B cell (primary cell): ENCODE measurements around the gene TUBA8. TPM values are rescaled to one million over a fixed set of nuclear protein-coding genes. Genes with fewer than 3 reads are reported as not detected.

Source experiments
- ATAC-seq: fragments of 200-7000 bp; cut with Tn5 transposase; one replicate; pipeline ENCODE4 v1.10.0; 2021; ENCODE audit warnings: low read depth, mild to moderate bottlenecking, moderate number of reproducible peaks, moderate library complexity
- CTCF ChIA-PET: fragments of 350-600 bp; sonication (Branson Sonifier 250); formaldehyde crosslinking; loops from one replicate; lab custom pipeline; 2021; ENCODE audit warnings: antibody characterized with exemption, inconsistent platforms; lab: Charles Lee
- POLR2A ChIA-PET: fragments of 350-600 bp; sonication (Branson Sonifier 250); formaldehyde crosslinking; loops from one replicate; lab custom pipeline; 2021; ENCODE audit warnings: antibody characterized with exemption; lab: Charles Lee
- DNase-seq: peaks from one replicate; pipeline ENCODE4 v3.0.0; 2013
- H2AFZ ChIP-seq: 2 replicates; pipeline ENCODE4 v1.6.1; 2012; ENCODE audit warnings: mild to moderate bottlenecking, low read depth, low read length; ENCODE audit not compliant: insufficient read depth, poor library complexity, severe bottlenecking
- H3K27ac ChIP-seq, 2 donors: 1 replicate in 1 of 2; 2 replicates in 1 of 2; pipeline ENCODE4 v1.5.1; 2012 to 2013; ENCODE audit warnings: low read length in 2 of 2, mild to moderate bottlenecking in 2 of 2, moderate library complexity in 1 of 2
- H3K27me3 ChIP-seq, 4 experiments: fragments of 200-600 bp in 1 of 4; sonication (generic) in 1 of 4; replicated peaks in 1 of 4; 1 replicate in 2 of 4; 2 replicates in 2 of 4; pipeline versions ENCODE4 v1.6.1 to v1.7.0; 2013 to 2016; ENCODE audit warnings: low read length in 3 of 4, mild to moderate bottlenecking in 2 of 4, mixed read lengths in 1 of 4, moderate library complexity in 1 of 4; ENCODE audit not compliant: insufficient read depth in 4 of 4, control insufficient read depth in 3 of 4; ENCODE audit errors: control extremely low read depth in 1 of 4
- H3K36me3 ChIP-seq, 2 experiments: replicated peaks in 1 of 2; 1 replicate in 1 of 2; 2 replicates in 1 of 2; pipeline versions ENCODE4 v1.6.1 to v1.7.1; 2013; ENCODE audit warnings: low read length in 1 of 2; ENCODE audit not compliant: insufficient read depth in 2 of 2, control insufficient read depth in 1 of 2; ENCODE audit errors: control extremely low read depth in 1 of 2, extremely low read depth in 1 of 2
- H3K4me1 ChIP-seq, 2 donors: fragments of 200-600 bp in 1 of 2; sonication (generic) in 1 of 2; 1 replicate in 1 of 2; 2 replicates in 1 of 2; pipeline versions ENCODE4 v1.5.1 to v1.6.1; 2013 to 2017; ENCODE audit warnings: low read length in 2 of 2; ENCODE audit not compliant: control insufficient read depth in 2 of 2, insufficient read depth in 2 of 2
- H3K4me2 ChIP-seq: replicated peaks from 2 replicates; pipeline ENCODE3; 2012; ENCODE audit warnings: mild to moderate bottlenecking, low read depth, low read length; ENCODE audit not compliant: poor library complexity, severe bottlenecking
- H3K4me3 ChIP-seq, 5 experiments: fragments of 200-600 bp in 1 of 5; sonication (generic) in 1 of 5; 1 replicate in 3 of 5; 2 replicates in 2 of 5; pipeline versions ENCODE4 v1.5.1 to v1.7.0; 2011 to 2016; ENCODE audit warnings: low read length in 4 of 5, mild to moderate bottlenecking in 4 of 5, low read depth in 2 of 5, control low read depth in 1 of 5, moderate library complexity in 1 of 5; ENCODE audit not compliant: insufficient read depth in 1 of 5; ENCODE audit errors: control extremely low read depth in 1 of 5, extremely low read depth in 1 of 5
- H3K79me2 ChIP-seq: fragments of 200-600 bp; sonication (generic); one replicate; pipeline ENCODE4 v1.6.0; 2016; ENCODE audit warnings: low read length; ENCODE audit not compliant: control insufficient read depth, insufficient read depth
- H3K9ac ChIP-seq: fragments of 200-600 bp; sonication (generic); 2 replicates; pipeline ENCODE4 v1.6.1; 2017; ENCODE audit warnings: mild to moderate bottlenecking, low read length, moderate library complexity
- H3K9me3 ChIP-seq, 3 donors: one replicate each; pipeline versions ENCODE4 v1.6.1 to v1.7.1; 2013; ENCODE audit warnings: low read length in 2 of 3; ENCODE audit not compliant: control insufficient read depth in 2 of 3, insufficient read depth in 1 of 3; ENCODE audit errors: control extremely low read depth in 1 of 3
- H4K20me1 ChIP-seq: 2 replicates; pipeline ENCODE4 v1.6.0; 2012; ENCODE audit warnings: mild to moderate bottlenecking, low read length; ENCODE audit not compliant: insufficient read depth, control insufficient read depth, poor library complexity, severe bottlenecking
- H3K27ac Mint-ChIP-seq: one replicate; pipeline ENCODE4 v1.8.0; 2021; ENCODE audit warnings: mixed read lengths
- H3K27me3 Mint-ChIP-seq: one replicate; pipeline ENCODE4 v1.8.0; 2021; ENCODE audit warnings: mixed read lengths
- H3K4me1 Mint-ChIP-seq: one replicate; pipeline ENCODE4 v1.8.0; 2021; ENCODE audit warnings: mixed read lengths
- H3K4me3 Mint-ChIP-seq: one replicate; pipeline ENCODE4 v1.8.0; 2021; ENCODE audit warnings: mixed read lengths
- H3K9me3 Mint-ChIP-seq: one replicate; pipeline ENCODE4 v1.8.0; 2022; ENCODE audit warnings: mixed read lengths; ENCODE audit not compliant: insufficient read depth
- EZH2 ChIP-seq: IDR thresholded peaks from 2 replicates; pipeline ENCODE4 v1.6.1; 2012; ENCODE audit warnings: borderline replicate concordance, low read depth, mild to moderate bottlenecking, moderate library complexity, low read length; ENCODE audit not compliant: insufficient read depth, poor library complexity, severe bottlenecking
- WGBS: methylation state at CpG from one replicate; pipeline ENCODE4 v1.1.5; 2013; ENCODE audit warnings: missing lambda C conversion rate; ENCODE audit not compliant: insufficient coverage; 5-methylcytosine and 5-hydroxymethylcytosine counted together
- intact Hi-C: fragments of 100-400 bp; cut with micrococcal nuclease; formaldehyde crosslinking; loops from one replicate; pipeline ENCODE4 v1.10.0; 2022
- polyA plus RNA-seq: library from polyadenylated mRNA; depleted of rRNA; stranded (reverse); fragments of >200 nt; gene quantifications from 2 replicates; pipeline ENCODE4 v1.2.3, GENCODE V29; 2012
- total RNA-seq, 2 donors: library from RNA; stranded (reverse); fragments of 120-200 nt in 1 of 2; gene quantifications; 1 replicate in 1 of 2; 2 replicates in 1 of 2; pipeline versions ENCODE4 v1.2.3 to v1.2.4, GENCODE V29; 2013 to 2022
- TF ChIP-seq, protein P1 (sequence below): fragments of 200-600 bp; IDR thresholded peaks from one replicate; pipeline ENCODE4 v1.8.0; 2022; ENCODE audit warnings: antibody characterized with exemption, mild to moderate bottlenecking

Gene TUBA8
- total and polyA plus RNA-seq, 2 donors (not counting 1 experiment from before 2014, with no cell fraction given): 1.8 to 3.4 TPM

DNA sequence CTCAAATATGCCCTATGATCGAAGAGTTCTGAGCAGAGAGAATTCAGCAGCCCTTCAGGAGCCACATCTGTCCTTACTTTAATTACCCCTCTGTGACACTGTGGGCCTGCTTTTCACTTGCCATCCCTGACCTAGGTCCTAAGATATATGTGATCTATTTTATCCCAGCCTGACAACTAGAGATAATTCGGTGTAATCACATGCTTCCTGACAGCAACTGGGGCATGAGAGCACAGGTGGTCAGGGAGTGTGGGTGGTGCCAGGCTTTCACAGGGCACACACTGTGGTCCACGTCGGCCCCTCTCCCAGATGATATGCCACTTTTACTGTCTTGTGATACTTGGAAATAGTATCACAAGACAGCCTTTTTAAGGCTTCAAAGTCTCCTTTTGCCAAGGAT is 3.9 kb downstream of the TUBA8 start:
- Mint-ChIP-seq H3K27me3 (peaks cover 26% of the 10 kb centered on the region), H3K9me3 (no peaks in the 10 kb centered on the region), H3K27ac (no peak overlapping the region), H3K4me1 (peaks cover 26% of the 10 kb centered on the region), H3K4me3 (no peak overlapping the region)
- Histone ChIP-seq H4K20me1 (no peaks in the 10 kb centered on the region), H3K4me2 (peak overlapping the region; percentile 17), H3K27ac (no peak overlapping the region), H3K27me3 (peaks cover 0 to 40% (median 14%) of the 10 kb centered on the region in 4 experiments), H2AFZ (no peak overlapping the region), H3K36me3 (no peaks in the 10 kb centered on the region), H3K9me3 (peaks cover 0 to 5% (median 0%) of the 10 kb centered on the region in 3 donors), H3K79me2 (no peaks in the 10 kb centered on the region), H3K9ac (no peak overlapping the region), H3K4me1 (peaks cover 28 to 32% of the 10 kb centered on the region in 2 donors), H3K4me3 (no peak overlapping the region)
- WGBS: 20% methylated on average over 4 of the region's 4 CpGs
- DNase-seq (no peak), ATAC-seq (no peak)
- CTCF ChIA-PET: no interaction called here
- TF ChIP-seq, protein P1, sequence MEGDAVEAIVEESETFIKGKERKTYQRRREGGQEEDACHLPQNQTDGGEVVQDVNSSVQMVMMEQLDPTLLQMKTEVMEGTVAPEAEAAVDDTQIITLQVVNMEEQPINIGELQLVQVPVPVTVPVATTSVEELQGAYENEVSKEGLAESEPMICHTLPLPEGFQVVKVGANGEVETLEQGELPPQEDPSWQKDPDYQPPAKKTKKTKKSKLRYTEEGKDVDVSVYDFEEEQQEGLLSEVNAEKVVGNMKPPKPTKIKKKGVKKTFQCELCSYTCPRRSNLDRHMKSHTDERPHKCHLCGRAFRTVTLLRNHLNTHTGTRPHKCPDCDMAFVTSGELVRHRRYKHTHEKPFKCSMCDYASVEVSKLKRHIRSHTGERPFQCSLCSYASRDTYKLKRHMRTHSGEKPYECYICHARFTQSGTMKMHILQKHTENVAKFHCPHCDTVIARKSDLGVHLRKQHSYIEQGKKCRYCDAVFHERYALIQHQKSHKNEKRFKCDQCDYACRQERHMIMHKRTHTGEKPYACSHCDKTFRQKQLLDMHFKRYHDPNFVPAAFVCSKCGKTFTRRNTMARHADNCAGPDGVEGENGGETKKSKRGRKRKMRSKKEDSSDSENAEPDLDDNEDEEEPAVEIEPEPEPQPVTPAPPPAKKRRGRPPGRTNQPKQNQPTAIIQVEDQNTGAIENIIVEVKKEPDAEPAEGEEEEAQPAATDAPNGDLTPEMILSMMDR: no peak
- no peak for TF ChIP-seq EZH2
- POLR2A ChIA-PET: no interaction called here
- intact Hi-C loops: no loop called here

- Histone ChIP-seq H3K9ac (no peak overlapping the region), H4K20me1 (no peaks in the 10 kb centered on the region), H3K4me1 (peaks cover 28 to 30% of the 10 kb centered on the region in 2 donors), H3K27ac (no peak overlapping the region), H3K4me3 (no peak overlapping the region), H3K79me2 (no peaks in the 10 kb centered on the region), H3K4me2 (no peak overlapping the region), H3K36me3 (no peaks in the 10 kb centered on the region), H3K27me3 (peaks cover 0 to 34% (median 12%) of the 10 kb centered on the region in 4 experiments), H3K9me3 (peaks cover 0 to 3% (median 0%) of the 10 kb centered on the region in 3 donors), H2AFZ (no peak overlapping the region)
- CTCF ChIA-PET: no interaction called here
- no peak overlapping the region for H3K4me3 Mint-ChIP-seq
- no peak for ATAC-seq
- POLR2A ChIA-PET: no interaction called here
- H3K9me3 Mint-ChIP-seq: no peaks in the 10 kb centered on the region
- intact Hi-C loops: no loop called here
- peaks cover 22% of the 10 kb centered on the region for H3K4me1 Mint-ChIP-seq
- TF ChIP-seq EZH2: no peak
- TF ChIP-seq, protein P1: no peak
- DNase-seq: no peak
- H3K27me3 Mint-ChIP-seq: peaks cover 19% of the 10 kb centered on the region
- 96% methylated on average over 14 of the region's 15 CpGs for whole genome bisulfite sequencing
- no peak overlapping the region for H3K27ac Mint-ChIP-seq
These were observed 4.5 kb downstream of the TUBA8 start for GRCh38 chr22:18114976-18115652.
